NCI-H1694 (cell line): ENCODE data around the gene TMEM139.
"Not testable (repeated sequence)": the region's sequence is repeated elsewhere in the genome, so short reads cannot be mapped to it uniquely, and the experiment has no call there.

Experiments
- DNase-seq: peaks from one replicate; lab custom pipeline; 2025; lab: John Stamatoyannopoulos, UW

TMEM139 gene

GRCh38 chr7:143289421-143289820, 4.7 kb downstream of the TMEM139 start:
- DNase-seq, result no peak

- not testable (repeated sequence) for DNase-seq
Observed at GRCh38 chr7:143289888-143290287, 5.1 kb downstream of the TMEM139 start.

- no peak for DNase-seq
Observed at GRCh38 chr7:143290293-143290692, 5.5 kb downstream of the TMEM139 start.

- no peak for DNase-seq
Observed at GRCh38 chr7:143292876-143293275, 8.1 kb downstream of the TMEM139 start.

- DNase-seq, result no peak
Observed at GRCh38 chr7:143295870-143296269, 11.1 kb downstream of the TMEM139 start.

- no peak for DNase-seq
Observed at GRCh38 chr7:143296686-143297085, 11.9 kb downstream of the TMEM139 start.

GRCh38 chr7:143299346-143299745, 14.6 kb downstream of the TMEM139 start:
- no peak for DNase-seq

GRCh38 chr7:143299840-143300239, 15.1 kb downstream of the TMEM139 start:
- DNase-seq, result no peak

GRCh38 chr7:143300959-143301935, 16.5 kb downstream of the TMEM139 start:
- DNase-seq, result no peak

GRCh38 chr7:143303733-143304132, 19.0 kb downstream of the TMEM139 start:
- no peak for DNase-seq

- no peak for DNase-seq
Observed at GRCh38 chr7:143304938-143305337, 20.2 kb downstream of the TMEM139 start.

- no peak for DNase-seq
Observed at GRCh38 chr7:143305423-143306070, 20.8 kb downstream of the TMEM139 start.

GRCh38 chr7:143308632-143309031, 23.9 kb downstream of the TMEM139 start:
- DNase-seq, result no peak

GRCh38 chr7:143314127-143314526, 29.4 kb downstream of the TMEM139 start:
- no peak for DNase-seq

- no peak for DNase-seq
Observed at GRCh38 chr7:143315776-143316175, 31.0 kb downstream of the TMEM139 start, which contains the start of gene CLCN1. TSS of gene CLCN1 (plus strand) at chr7:143316111. CDS start at chr7:143316213, 102 bp downstream.

GRCh38 chr7:143316492-143316891, 31.7 kb downstream of the TMEM139 start:
- no peak for DNase-seq

GRCh38 chr7:143318661-143319060, 33.9 kb downstream of the TMEM139 start:
- no peak for DNase-seq

- DNase-seq, result no peak
Observed at GRCh38 chr7:143320620-143321019, 35.9 kb downstream of the TMEM139 start.

- no peak for DNase-seq
Observed at GRCh38 chr7:143321242-143321641, 36.5 kb downstream of the TMEM139 start.

GRCh38 chr7:143321734-143322133, 37.0 kb downstream of the TMEM139 start:
- no peak for DNase-seq

- DNase-seq, result no peak
Observed at GRCh38 chr7:143322760-143323633, 38.2 kb downstream of the TMEM139 start.

GRCh38 chr7:143323653-143324052, 38.9 kb downstream of the TMEM139 start:
- DNase-seq, result no peak
